ENCODE data around the gene ELF2.
"Not testable (repeated sequence)": the region's sequence is repeated elsewhere in the genome, so short reads cannot be mapped to it uniquely, and the experiment has no call there.

The ELF2 gene

GRCh38 chr4:139188648-139189416 lies 11.8 kb upstream of the ELF2 start:
- no peak for DNase-seq (ENCODE audit: low read depth in 3 of 3)

- no peak for DNase-seq (ENCODE audit: low read depth in 3 of 3)
Observed at GRCh38 chr4:139184129-139184528, 7.1 kb upstream of the ELF2 start.

GRCh38 chr4:139177869-139178619 lies 1.0 kb upstream of the ELF2 start:
- peak; percentile 79 to 92 (median 85) for DNase-seq (ENCODE audit: low read depth in 3 of 3)

GRCh38 chr4:139176302-139177048 lies 543 bp downstream of the ELF2 start:
- DNase-seq (ENCODE audit: low read depth in 3 of 3): peak in 2 of 3 donors; percentile 25 to 56

- DNase-seq (ENCODE audit: low read depth in 3 of 3): no peak
Observed at GRCh38 chr4:139175646-139176301, 1.2 kb downstream of the ELF2 start.

GRCh38 chr4:139171876-139172691 lies 4.9 kb downstream of the ELF2 start:
- no peak for DNase-seq (ENCODE audit: low read depth in 3 of 3)

GRCh38 chr4:139170932-139171331 lies 6.1 kb downstream of the ELF2 start:
- DNase-seq (ENCODE audit: low read depth in 3 of 3): no peak

GRCh38 chr4:139167774-139168444 lies 9.1 kb downstream of the ELF2 start:
- DNase-seq (ENCODE audit: low read depth in 3 of 3): no peak

- no peak for DNase-seq (ENCODE audit: low read depth in 3 of 3)
Observed at GRCh38 chr4:139164731-139165130, 12.3 kb downstream of the ELF2 start.

GRCh38 chr4:139163806-139164206 lies 13.2 kb downstream of the ELF2 start:
- DNase-seq (ENCODE audit: low read depth in 3 of 3): no peak

- DNase-seq (ENCODE audit: low read depth in 3 of 3): not testable (repeated sequence)
Observed at GRCh38 chr4:139157977-139158376, 19.0 kb downstream of the ELF2 start.

GRCh38 chr4:139154952-139155557 lies 22.0 kb downstream of the ELF2 start:
- no peak for DNase-seq (ENCODE audit: low read depth in 3 of 3)

GRCh38 chr4:139154538-139154937 lies 22.5 kb downstream of the ELF2 start:
- DNase-seq (ENCODE audit: low read depth in 3 of 3): no peak

GRCh38 chr4:139154134-139154421 lies 22.9 kb downstream of the ELF2 start:
- DNase-seq (ENCODE audit: low read depth in 3 of 3): no peak

- no peak for DNase-seq (ENCODE audit: low read depth in 3 of 3)
Observed at GRCh38 chr4:139153411-139154133, 23.4 kb downstream of the ELF2 start.

- DNase-seq (ENCODE audit: low read depth in 3 of 3): no peak
Observed at GRCh38 chr4:139152249-139152648, 24.8 kb downstream of the ELF2 start.

- no peak for DNase-seq (ENCODE audit: low read depth in 3 of 3)
Observed at GRCh38 chr4:139146926-139147629, 29.9 kb downstream of the ELF2 start.

GRCh38 chr4:139145552-139145932 lies 31.5 kb downstream of the ELF2 start:
- DNase-seq (ENCODE audit: low read depth in 3 of 3): no peak
